GM21447 (cell line): ENCODE data around the gene CDK6.
A peak's percentile ranks its signal among the peaks of the same experiment; 100 is the strongest.

ENCODE experiments used
- ATAC-seq: cut with Tn5 transposase; IDR thresholded peaks from one replicate; pipeline ENCODE4 v1.9.1; 2021; ENCODE audit not compliant: unreplicated experiment

The CDK6 gene

GRCh38 chr7:92685136-92686042 is 151.0 kb downstream of the CDK6 start:
- ATAC-seq: no peak

GRCh38 chr7:92684274-92684673 is 152.1 kb downstream of the CDK6 start:
- no peak for ATAC-seq

DNA sequence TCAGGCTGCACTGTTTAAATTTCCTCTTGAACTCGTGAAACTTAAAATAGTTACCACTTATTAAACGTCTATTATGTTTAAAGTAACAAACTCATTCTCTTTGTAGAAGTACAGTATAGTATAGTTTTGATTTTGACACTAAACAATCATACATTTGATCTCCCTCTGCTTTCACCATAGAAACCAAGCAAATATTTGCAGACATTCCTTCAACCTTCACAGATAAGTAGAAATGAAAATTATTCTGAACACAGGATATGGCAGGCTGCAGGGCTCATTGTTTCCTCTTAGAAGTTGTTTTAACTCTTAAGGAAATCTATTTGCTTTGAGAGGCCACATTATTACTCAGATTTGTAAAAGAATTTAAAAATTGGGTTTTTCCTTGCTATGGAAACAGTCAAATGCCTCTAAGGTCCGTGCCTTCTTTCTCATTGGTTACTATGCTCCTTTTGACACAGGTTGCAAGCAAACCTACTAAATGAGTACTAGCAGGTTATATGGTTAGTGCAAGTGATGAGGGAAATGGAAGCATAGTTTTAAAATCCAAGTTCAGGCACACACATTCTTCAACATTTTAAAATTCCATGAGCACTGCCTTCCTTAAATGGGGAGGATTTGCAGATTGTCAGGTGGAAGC is 153.4 kb downstream of the CDK6 start:
- ATAC-seq: no peak

- ATAC-seq: no peak
Measured at GRCh38 chr7:92682330-92682729, 154.0 kb downstream of the CDK6 start.

DNA sequence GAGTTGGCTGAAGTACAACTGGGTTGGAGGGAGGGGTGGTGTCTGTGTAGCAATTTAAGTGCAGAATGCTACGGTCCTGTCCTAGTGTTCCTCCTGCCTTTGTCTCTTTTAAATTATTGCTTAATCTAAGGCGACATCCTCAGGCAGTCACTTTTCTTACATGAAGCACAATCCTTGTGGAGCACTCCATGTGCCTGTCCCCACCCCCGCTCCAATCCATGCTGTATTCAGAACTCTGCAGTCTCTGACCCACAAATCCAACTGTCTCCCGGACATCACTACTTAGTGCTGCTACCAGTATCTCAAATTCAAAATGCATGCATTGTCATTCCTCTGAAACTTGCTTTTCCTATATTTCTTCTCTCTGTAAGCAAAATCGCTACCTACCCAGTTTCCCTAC is 154.7 kb downstream of the CDK6 start:
- no peak for ATAC-seq

- no peak for ATAC-seq
Measured at GRCh38 chr7:92680442-92680841, 155.9 kb downstream of the CDK6 start.

GRCh38 chr7:92678291-92678920 is 158.0 kb downstream of the CDK6 start:
- no peak for ATAC-seq

- peak; percentile 80 for ATAC-seq
Measured at GRCh38 chr7:92674379-92674778, 162.0 kb downstream of the CDK6 start.

DNA sequence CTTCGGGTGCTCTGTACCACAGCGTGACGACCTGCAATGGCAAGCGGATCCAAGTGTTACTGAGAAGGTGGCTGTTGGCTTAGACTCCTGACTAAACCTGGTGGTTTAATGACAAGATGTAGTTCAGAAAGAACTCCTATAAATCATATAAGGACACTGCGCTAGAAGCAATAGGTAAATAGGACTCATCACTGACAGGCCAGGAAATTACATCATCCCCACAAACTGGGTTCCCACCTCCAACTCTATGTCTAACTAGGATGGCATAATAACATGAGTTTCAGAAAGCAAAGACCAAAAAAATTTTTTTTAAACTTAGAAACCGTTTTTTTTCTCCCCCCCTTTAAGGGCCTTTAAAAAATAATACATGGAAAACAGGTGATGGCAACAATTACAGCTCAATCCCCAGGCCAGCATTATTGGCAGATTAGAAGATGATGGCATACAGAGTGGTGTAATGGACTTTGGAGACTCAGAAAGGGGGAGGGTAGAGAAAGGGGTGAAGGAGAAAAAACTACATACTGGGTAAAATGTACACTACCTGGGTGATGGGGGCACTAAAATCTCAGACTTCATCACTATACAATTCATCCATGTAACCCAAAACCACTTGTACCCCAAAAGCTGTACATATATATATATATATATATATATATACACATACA is 164.7 kb downstream of the CDK6 start:
- no peak for ATAC-seq

DNA sequence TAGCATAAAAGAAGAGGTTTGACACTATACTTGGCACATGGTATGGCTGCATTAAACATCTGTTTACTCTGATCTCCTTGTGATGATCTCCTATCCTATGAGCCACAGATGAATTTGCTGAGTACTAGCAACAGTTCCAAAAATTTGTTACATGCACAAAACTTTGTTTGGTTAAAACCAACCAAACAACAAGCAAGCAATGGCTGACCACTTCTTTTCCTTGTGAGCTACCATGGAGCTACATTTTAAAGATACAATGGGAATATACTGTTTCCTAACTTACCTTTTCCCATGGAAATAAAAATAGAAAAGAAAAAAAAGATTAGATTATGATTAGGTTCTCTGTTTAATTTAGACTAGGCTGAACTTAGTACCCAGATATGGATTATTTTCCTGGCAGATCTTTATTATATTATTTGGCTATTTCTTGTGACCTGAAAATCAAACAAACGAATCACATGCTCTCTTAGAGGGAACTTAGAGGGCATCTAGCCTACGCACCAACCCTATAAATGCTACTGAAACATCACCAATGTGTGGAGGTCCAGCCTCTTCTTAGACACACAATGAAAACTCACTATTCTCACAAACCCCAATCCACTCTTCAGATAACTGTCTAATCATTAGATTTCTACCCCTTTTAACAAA is 166.0 kb downstream of the CDK6 start:
- ATAC-seq: no peak

- no peak for ATAC-seq
Measured at GRCh38 chr7:92669616-92670165, 166.7 kb downstream of the CDK6 start.

- ATAC-seq: no peak
Measured at GRCh38 chr7:92668564-92668963, 167.8 kb downstream of the CDK6 start.

GRCh38 chr7:92667816-92668535 is 168.4 kb downstream of the CDK6 start:
- no peak for ATAC-seq

DNA sequence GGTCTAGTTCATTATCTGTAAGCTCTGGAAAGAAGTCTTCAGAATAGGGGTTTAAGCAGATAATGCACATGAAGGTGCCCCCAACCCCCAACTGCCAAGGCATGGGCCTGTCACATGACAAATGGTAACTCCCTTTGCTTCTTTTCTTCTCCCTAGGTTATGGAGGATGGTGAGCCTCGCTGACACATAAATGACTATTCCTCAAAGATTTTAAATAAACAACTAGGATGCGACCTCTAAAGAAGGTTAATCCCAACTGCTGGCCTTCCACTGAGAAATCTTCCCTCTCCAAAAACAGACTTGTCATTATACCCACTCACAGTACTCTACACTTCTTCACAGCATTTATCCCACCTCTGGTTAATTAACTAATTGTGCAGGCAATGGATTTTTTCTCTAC is 170.4 kb downstream of the CDK6 start:
- no peak for ATAC-seq

- no peak for ATAC-seq
Measured at GRCh38 chr7:92661651-92662050, 174.7 kb downstream of the CDK6 start.

DNA sequence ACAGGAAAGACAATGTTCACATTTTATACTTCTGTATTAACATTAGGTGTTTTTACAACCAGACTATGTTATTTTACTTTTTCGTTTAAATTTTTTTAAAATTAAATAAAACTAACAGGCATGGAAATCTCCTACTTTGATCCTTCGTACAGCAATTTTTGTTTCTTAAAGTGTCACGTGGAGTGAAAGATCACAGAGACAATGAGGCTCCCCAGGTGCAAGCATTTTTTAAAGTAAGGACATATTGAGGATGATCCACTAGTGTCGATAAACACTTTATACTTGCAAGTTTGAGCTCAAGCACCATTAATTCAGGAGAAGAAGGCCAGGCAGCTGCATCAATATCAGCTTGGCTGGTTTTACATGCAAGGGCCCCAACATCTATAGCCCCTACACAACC is 177.7 kb downstream of the CDK6 start:
- no peak for ATAC-seq

GRCh38 chr7:92657391-92657790 is 179.0 kb downstream of the CDK6 start:
- no peak for ATAC-seq

DNA sequence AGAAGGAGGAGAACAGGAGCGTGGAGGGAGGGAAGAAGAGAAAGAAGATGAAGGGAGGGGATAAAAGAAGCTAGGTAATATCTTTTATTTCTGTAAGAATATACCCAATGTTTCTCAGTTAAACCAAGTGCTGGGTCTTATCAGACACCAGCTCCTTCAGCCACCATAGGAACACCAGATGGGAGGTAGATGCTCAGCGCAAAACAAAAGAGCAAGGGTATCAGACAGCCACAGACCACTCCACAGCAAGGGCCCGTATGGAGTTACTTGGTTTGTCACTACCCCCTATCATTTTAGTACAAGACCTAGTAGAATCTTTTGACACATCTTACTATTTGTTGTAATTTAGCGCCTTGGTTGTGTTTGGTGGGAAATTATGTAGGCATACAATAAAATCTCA is 180.3 kb downstream of the CDK6 start:
- no peak for ATAC-seq

DNA sequence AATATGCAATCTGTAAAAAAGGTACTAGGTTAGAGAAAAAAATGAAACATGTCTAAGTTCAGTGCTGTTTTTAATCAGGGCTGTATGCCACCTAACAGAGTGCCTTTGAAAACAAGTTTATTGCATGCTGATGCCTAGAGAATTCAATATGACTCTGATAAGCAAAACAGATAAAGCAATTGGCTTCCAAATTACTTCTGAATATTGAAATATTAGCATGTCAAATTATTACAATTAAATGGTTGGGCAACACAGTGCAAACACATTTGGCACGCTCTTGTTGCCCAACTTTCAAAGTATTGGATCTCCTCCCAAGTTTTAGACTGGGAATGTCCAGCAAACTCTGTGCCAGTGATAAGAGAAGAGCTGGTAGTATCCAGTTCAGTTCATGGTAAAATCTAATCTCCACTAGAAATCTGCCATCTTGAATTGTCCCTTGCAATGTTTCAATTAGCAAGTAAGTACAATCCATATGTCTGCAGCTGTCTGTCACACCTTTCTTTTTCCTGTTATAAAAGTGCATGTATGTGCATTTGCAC is 181.0 kb downstream of the CDK6 start:
- no peak for ATAC-seq

GRCh38 chr7:92653136-92653535 is 183.2 kb downstream of the CDK6 start:
- ATAC-seq: no peak
